Activated CD4-positive, alpha-beta T cell treated with anti-CD3 and anti-CD28 coated beads, Interleukin-2, amount 50 U/mL, for 16 hours (primary cell): ENCODE measurements around the gene LTO1.

Experiments
- DNase-seq: peaks from one replicate; pipeline ENCODE4 v3.0.0-alpha.2; 2020

Gene LTO1

GRCh38 chr11:69656536-69657455, 18.4 kb downstream of the LTO1 start:
- DNase-seq, result no peak

DNA sequence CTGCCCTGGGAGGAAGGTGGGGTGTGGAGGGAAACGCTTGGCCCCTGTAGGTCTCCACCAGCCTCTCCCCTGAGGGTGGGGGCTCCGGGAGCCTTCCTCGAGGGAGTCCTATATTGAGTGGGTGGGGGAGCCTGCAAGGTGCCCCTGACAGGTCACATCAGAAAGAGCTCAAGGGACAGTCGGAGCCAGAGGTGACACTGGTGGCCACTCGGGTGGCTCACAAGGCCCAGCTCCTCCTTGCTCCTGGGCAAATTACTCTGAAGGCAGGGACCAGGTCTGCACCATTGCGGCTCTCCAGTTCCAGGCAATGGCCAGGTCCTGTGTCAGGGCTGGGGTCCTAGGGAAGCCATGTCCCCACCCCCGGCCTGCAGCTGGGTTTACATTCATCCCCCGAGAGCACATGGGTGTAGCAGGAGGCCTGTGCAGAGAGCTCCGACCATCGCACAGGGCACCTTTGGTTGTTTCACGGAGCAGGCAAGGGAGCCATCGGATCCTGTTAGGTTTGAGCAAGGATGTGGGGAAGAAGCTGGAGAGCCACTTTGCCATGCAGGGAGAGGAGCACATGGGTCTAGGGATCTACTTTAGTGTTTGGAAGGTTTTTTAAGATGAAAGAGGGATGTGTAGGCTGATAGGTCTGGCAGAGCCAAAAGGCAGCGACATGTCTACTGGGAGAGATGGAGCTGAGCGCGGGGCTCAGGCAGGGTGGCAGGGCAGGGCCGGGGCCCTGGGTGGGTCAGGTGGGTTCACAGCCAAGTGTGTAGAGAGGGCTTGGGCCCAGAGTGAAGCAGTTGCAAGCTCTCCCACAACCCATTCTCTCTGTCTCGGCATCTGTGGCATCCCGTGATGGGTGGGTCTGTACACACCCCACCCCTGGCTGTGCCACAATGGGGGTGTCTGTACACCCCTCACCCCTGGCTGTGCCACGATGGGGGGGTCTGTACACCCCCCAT, 19.4 kb downstream of the LTO1 start:
- no peak for DNase-seq

GRCh38 chr11:69654660-69655478, 20.3 kb downstream of the LTO1 start:
- no peak for DNase-seq

GRCh38 chr11:69654001-69654659, 21.0 kb downstream of the LTO1 start:
- no peak for DNase-seq

GRCh38 chr11:69653406-69653960, 21.7 kb downstream of the LTO1 start:
- no peak for DNase-seq

DNA sequence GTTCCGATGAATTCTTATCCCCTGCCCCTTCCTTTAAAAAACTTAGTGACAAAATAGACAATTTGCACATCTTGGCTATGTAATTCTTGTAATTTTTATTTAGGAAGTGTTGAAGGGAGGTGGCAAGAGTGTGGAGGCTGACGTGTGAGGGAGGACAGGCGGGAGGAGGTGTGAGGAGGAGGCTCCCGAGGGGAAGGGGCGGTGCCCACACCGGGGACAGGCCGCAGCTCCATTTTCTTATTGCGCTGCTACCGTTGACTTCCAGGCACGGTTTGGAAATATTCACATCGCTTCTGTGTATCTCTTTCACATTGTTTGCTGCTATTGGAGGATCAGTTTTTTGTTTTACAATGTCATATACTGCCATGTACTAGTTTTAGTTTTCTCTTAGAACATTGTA, 22.2 kb downstream of the LTO1 start:
- no peak for DNase-seq

- no peak for DNase-seq
Measured at GRCh38 chr11:69651834-69652620, 23.1 kb downstream of the LTO1 start.

DNA sequence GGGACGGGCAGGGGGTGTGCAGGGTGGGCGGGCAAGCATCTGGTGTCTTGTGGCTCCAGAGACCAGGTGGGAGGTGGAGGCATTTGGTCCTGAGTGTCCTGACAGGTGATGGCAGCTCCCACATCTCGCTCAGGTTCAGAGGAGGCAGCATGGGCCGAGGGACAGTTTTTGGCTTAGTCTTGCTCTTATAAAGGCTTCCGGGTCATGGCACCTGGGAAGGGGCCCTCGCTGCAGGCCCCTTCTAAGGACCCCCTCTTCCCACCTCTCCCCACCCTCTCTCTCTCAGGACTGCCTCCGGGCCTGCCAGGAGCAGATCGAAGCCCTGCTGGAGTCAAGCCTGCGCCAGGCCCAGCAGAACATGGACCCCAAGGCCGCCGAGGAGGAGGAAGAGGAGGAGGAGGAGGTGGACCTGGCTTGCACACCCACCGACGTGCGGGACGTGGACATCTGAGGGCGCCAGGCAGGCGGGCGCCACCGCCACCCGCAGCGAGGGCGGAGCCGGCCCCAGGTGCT, 24.3 kb downstream of the LTO1 start:
- no peak for DNase-seq

DNA sequence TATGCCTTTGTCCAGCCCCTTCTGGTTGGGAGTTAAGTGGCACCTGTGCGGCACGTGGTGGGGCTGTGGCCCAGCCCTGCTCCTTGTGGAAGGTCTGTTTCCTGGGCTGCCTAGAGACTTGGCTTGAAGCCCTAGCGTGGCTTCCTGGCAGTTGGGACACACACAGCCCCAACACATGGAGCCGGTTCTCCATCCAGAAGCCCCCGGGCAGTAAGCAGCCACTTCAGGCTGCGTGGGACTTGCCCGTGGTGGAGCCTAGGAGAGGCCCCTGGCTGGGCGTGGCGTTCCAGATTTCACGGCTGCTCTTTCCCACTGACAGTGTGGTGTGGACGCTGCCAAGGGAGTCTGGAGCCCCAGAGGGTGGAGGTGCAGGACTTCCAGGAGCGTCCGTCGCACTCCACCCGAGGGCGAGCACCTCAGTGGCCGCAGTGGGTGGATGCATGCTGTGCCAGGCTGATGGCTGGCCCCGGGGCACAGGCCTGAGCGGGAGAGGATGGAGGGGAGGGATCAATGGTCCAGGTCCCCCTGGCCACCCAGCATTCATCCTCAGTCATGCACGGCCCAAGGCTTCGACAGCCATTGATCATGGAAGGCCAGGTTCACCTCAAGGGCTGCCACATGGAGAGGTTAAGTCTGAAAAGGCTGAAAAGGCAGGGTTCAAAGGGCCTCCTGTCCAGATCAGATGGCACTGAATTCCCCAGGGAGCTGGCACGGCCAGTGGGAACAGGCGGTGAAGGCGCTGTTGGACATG, 24.9 kb downstream of the LTO1 start:
- DNase-seq, result no peak

GRCh38 chr11:69649576-69649900, 25.6 kb downstream of the LTO1 start:
- no peak for DNase-seq

GRCh38 chr11:69648679-69649575, 26.2 kb downstream of the LTO1 start:
- no peak for DNase-seq

- DNase-seq, result no peak
Measured at GRCh38 chr11:69647761-69648497, 27.2 kb downstream of the LTO1 start.

DNA sequence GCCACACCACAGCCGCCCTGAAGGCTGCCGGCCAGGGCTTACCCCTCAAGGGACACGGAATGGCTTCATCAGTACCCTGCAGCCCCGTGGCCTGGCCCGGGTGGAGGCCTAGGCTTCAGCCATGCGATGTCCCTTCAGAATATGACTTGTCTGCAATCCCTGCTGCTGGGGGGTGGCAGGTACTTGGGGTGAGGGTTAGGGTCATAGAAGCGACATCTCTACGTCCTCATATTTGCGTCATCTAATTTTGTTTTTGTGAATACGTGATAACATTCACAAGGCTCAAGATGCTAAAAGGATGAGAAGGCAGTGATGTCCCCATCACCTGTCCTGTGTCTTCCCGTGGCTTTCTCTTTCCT, 27.8 kb downstream of the LTO1 start:
- DNase-seq, result no peak

DNA sequence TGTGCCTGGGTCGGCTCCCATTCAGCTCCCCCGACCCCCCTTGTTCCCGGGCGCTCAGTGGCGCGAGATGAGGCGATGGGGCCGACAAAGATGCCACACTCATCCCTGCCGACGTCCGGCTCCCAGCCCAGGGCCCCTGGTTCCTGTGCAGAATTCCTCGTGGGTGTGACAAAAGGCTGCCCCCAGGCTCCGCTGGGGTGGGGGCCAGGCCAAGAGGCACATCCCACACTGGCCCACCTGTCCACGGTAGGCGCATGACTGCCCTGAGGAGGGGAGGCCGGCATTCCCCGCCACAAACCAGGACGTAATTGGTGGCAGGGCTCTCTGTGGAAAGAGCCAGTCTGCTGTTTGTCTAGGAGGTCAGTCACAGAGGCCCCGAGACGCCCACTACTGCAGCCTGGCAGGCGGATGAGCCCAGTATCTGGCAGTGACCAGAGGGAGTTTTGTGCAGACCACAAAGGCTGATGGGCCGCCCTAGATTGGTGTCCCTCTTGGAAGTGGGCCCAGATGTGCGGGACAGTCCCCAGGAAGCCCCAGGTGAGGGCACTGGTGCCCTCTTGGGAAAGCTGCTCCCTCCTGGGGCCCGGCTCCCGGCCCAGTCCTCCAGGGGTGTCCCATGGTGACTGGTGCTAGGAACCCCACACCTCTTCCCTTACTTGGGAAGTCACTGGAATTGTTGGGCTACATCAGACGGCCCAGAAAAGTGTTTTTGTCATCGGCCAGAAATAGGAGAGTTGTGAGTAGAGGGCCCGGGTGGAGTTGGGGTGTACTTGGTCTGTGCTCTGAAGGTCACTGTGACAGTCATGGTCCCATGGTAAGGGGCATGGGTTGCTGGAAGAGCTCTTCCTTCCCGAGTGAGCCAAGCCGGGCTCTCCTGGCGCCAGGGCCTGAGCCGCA, 28.4 kb downstream of the LTO1 start:
- DNase-seq, result no peak

GRCh38 chr11:69645801-69646492, 29.2 kb downstream of the LTO1 start:
- no peak for DNase-seq

- DNase-seq, result no peak
Measured at GRCh38 chr11:69644962-69645675, 30.0 kb downstream of the LTO1 start.
